IPS-11a (cell line): ENCODE measurements around the gene SYT8.

ENCODE experiments used
- H3K4me3 ChIP-seq: one replicate; pipeline ENCODE4 v1.5.1; 2013; ENCODE audit warnings: low read depth, low read length, control low read depth

The SYT8 gene

DNA sequence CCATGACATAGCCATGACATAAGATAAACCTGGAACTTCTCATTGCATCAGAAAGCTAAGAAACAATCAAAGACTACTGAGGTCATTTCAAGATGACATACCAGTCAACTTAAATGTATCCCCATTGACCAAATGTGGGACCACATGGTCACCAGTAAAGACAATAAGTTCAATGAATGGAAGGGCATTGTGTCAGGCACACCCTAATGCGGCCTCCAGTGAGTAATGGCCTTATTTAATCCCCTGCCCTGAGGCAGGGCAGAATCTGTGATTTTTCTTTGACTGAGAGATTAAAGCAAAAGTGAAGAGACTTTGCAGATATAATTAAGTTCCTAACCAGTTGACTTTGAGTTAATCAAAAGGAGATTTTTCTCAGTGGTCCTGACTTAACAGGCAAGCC, 17.3 kb upstream of the SYT8 start:
- H3K4me3 ChIP-seq, result no peak overlapping the region

DNA sequence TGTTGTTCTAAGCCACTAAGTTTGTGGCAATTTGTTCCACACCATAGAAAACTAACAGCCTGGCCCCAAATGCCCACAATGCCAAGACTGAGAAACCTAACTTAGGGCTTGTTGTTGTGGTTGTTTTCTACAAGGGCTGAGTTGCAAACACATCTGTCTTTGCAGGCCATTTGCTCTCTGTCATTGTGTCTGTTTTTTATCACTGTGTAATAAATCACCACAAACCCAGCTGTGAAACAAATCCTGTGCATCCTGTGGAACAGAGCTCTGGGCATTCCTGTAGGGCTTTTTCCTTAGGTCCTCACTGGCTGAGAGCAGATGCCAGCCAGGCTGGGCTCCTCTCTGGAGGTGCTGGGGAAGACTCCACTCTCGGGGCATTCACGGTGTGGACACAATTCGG, 15.7 kb upstream of the SYT8 start:
- no peak overlapping the region for H3K4me3 ChIP-seq

DNA sequence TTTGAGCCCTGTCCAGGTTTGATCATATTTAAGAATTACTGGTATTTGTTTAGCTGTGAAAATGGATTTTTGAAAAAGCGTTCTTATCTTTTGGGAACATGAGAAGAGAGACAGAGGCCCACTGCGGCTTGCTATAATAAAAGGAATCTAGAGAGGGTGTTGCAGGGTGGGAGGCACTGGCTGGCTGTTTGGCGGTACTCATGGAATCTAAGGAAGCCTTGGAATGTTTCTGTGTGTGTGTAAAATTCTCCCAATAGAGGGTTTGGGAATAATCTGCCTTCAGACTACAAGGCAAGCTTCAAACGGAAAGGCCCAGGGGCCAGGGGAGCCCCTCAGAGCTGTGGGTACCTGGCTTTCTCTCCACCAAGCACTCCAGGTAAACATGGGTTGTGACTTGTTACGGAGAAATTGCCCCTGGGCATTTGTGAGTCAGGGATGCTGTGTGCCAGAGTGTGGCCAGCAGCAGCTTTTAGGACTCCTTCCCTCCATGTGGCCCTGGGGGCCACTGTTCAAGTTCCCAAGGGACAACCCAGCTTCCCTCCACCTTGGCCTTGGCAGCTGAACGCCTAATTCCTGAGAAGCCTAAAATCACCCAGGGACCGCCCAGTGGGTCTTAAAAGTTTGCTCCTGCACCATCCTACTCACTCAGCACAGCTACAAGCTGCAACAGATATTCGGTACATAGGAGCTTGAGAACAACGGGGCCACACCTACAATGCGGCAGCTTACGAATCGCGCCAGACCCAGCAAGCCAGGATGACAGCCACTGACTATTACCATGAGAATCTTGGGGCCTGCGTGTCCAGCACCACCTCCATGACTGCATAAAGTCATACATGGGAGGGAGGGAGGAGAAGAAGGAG, 14.1 kb upstream of the SYT8 start:
- no peak overlapping the region for H3K4me3 ChIP-seq

DNA sequence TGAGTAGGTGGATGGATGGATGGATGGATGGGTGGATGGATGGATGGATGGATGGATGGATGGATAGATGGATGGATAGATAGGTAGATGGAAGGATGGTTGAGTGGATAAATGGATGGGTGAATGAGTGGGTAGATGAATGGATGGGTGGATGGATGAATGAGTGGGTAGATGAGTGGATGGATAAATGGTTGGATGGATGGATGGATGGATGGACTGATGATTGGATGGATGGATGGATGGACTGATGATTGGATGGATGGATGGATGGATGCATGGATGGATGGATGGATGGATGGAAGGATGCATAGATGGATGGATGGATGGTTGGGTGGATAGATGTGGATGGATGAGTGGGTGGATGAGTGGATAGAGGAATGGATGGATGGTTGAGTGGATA, 13.2 kb upstream of the SYT8 start:
- no peak overlapping the region for H3K4me3 ChIP-seq

DNA sequence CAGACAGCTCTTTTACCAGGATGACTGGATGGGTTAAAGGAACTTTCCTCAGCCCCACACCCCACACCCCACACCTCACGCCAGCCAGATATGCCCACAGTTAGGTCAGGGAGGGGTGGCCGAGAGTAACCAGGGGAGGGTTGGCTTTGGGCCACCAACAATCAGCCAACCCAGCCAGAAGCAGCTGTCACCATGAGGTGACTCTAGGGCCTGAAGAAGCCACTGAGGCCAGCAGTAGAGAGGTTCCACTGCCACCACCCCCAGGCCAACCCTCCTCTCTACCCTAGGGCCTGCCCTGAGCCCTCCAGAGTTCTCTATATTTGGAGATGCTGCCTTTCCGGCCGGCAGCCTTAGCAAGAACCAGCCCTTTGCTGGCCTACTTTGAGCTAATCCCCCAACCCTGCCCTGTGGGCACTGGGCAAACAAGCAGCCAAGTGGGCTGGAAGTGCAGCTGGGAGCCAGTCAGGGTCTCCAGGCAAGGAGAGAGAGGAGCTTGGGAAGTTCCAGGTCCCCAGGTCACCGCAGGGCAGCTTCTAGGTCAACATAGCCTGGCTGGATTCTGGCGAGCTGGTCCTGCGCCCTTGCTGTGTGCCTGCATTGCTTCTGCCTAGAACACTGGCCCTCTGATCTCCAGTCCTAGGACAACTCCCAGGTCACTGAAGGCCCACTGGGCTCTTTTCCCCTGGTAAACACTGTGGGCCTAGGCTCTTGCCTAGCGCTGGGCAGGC, 12.0 kb upstream of the SYT8 start:
- H3K4me3 ChIP-seq, result no peak overlapping the region

DNA sequence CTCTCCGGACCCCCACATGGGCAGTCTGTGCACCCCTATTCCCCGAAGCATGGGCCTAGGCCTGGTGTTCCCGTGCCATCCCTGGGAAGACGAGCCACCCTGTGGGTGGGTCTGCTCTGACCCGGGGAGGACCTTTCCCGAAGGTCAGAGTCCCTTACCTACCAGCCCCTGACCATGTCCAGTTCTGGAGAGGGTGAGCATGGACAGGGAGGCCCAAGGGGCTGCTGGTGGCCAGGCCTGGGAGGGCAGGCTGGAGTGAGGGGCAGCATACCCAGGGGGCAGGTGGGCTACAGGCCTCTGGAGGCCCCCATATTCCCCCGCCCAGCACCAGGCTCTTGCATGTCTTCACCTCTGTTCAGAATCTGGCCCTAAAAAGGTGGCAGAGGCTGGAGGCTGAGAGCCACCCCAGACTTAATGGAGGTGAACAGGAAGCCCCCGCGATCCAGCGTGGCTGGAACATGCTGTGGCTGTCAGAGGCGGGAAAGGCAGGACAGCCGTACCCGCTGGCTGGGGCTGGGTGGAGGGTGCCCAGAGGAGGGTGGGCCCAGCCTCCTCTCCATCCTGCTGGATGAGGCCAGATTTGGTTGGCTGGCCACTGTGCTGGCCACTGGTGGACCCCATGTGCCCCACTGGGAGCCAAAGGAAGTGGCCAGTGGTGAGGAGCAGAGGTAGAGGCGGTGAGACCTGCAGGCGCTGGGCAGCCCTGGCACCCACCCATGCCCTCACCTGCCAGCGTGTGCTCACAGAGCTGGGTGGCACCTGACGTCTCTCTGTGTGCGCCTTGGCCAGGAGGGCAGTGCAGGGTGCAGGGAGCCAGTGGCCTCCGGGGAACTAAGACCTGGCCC, 11.2 kb upstream of the SYT8 start:
- H3K4me3 ChIP-seq, result no peak overlapping the region

DNA sequence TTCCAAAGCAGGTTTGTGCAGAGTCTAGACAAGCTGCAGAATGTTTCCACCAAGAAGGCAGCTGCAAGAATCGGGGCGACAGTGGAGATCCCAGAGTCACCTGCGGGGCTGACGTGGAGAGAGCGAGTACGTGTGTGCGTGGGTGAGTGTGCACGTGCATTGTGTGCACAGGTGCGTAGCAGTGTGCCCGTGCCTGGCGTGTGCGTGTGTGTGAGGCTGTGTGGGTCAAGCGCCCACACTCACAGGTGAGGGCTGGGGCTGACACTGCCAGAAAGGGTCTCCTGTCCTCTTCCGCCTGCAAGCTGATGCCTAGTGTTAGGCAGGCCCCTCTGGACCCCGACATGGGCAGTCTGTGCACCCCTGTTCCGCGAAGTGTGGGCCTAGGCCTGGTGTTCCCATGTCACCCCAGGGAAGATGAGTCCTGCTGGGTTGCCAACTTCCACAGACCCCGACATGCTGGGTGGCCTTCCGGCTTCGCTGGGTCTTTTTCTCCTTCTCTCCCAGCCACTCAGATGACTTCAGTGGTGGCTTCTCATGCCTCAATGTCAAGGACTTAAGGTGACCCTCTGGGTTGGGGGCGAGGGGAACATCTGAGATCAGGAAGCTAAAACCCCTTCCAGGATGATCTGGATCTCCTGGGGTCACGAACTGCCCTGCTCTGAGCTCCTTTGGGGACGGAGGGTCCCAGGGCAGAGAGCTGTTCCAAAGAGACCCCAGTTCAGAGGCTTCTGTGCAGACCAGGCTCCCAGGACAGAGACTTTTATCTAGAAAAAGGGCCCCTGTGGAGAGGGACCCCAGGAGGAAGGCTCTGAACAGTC, 10.4 kb upstream of the SYT8 start:
- no peak overlapping the region for H3K4me3 ChIP-seq

DNA sequence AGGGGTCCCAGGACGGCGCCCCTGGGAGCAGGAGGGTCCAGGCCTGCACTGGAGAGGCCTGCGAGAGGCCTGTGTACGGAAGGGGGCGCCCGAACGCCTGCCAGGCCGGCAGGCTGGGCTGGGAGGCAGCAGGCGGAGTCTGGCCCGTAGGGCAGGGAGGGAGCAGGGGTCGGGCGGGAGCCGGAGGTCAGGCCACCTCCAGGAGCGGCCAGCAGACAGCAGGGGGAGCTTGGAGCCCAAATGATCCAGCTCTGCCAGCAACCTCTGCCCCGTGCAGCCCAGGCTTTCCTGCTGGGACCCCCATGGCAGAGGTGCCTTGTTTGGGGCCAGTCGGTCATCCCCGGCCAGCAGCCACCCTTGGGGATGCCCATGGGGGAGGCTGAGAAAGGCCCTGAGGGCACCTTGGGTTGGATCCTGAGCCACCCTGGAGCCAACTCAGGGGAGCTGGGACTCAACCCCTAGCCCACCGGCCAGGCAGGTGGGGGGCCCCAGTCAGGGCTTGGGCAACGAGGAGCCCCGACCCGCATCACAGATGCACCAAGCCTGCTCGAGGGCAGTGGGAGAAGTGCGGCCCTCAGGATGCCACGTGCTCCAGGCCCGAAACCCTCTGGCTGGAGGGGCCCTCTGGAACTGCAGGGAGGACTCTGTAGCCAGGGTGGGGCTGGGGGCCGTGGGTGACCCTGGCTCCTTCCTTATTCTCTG, 9.6 kb upstream of the SYT8 start:
- no peak overlapping the region for H3K4me3 ChIP-seq

DNA sequence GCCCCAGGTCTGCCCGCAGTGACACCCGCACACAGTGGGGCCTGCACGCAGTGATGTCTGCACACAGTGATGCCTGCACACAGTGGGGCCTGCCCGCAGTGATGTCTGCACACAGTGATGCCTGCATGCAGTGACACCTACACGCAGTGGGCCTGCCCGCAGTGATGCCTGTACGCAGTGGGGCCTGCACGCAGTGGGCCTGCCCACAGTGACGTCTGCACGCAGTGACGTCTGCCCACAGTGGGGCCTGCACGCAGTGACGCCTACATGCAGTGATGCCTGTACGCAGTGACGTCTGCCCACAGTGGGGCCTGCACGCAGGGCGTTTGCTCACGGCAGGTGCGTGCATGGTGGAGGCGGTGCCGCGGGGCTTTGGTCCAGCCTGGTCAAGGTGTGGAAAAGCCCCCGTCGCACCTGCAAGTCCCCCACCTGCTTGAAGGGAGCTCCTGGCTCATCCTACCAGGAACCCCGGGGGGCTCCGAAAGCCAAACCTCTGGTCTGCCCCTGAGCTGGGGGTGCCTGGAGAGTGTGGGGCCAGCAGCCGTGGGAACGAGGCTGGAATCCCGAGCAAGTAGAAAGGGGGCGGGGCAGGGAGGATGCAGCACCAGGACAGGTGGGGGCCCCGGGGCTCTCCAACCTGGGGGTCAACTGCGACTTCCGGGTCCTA, 8.9 kb upstream of the SYT8 start:
- H3K4me3 ChIP-seq, result no peak overlapping the region

DNA sequence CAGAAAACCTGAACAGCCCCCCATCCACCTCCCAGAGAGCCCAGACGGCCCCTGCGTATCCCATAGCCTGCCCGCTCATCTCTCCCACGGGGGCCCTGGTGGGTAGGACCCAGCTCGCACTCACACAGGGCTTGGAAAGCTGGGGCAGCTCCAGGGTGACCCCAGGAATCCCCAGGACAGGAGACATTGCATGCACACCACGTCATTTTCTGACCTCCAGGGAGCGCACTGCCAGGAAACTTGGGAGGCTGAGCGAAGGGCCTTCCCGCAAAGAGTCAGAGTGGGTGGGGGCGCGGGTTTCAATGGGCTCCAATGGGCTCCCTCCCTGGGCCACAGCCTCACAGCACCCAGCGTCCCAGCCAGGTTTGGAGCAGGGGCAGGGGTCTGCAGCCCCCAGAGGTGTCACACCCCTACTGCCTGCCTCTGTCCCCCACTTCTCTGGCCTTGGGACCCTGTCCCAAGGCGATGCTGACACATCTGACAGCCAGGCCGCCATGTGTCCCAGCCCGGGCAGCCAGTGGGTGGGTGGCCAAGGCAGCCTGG, 8.2 kb upstream of the SYT8 start:
- H3K4me3 ChIP-seq, result no peak overlapping the region

DNA sequence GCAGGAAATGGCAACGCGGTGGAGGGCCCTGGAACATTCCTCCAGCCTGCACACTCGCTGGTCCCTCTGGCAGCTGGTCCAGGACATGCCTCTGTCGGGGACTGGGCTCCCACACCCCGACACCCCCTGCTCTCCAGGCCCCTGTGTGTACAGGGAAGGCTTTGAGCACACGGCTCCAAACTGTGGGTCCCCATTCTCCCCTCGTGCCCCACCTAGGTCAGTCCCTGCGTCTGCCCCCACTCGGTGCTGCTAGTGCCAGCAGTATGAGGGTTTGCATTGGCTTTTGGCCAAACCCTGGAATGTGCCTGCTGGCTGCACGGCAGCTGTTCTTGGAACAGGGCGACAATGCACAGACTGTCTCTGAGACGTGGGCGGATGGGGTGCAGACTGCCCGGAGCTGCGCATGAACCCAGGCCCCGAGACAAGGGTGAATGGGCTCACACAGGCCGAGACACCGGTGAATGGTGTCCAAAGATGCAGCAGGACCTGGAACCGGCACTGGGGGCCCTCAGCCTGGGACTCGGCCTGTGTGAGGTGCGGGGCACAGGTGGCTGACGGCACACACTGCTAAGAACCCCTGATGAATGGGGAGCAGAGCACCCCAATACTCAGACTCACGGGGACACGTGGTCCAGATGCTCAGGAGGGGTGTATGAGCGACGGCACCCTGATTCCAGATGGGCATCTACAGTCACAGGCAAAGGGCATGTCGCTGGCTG, 7.5 kb upstream of the SYT8 start:
- H3K4me3 ChIP-seq, result no peak overlapping the region

DNA sequence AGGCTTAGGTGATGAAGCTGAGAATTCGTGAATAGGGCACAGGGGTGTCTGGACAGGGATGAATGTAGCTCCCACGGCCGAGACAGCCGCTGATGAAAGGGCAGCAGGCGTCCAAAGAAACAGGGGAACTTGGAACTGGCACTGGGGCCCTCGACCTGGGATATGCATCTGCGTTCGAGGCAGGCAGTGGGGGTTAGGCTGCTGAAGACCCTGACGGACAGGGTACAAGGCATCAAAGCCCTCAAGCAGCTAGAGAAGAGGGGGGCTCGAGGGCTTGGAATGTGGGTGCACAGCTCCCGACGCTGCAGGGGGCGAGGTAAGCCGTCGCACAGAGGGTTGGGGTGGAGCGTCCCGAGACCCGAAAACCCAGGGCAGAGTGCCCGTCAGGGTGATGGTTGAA, 6.9 kb upstream of the SYT8 start:
- no peak overlapping the region for H3K4me3 ChIP-seq

DNA sequence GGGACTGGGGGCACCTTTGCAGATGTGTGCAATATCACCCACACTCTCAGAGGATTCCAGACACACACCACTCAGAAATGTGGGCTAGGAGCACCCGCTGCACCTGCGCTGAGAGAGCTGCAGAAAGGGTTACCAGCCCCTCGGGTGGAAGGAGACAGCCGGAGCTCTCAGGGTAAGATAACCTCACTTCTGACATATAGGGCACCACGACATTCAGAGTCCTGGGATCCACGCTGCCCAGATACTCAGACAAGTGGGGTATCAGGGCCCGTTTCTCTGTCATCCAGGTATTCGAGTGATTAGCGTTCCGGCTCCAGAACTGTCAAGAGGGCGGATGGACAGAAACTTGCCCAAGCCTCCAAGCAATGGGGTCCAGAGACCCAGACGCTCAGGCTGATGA, 6.2 kb upstream of the SYT8 start:
- H3K4me3 ChIP-seq, result no peak overlapping the region

DNA sequence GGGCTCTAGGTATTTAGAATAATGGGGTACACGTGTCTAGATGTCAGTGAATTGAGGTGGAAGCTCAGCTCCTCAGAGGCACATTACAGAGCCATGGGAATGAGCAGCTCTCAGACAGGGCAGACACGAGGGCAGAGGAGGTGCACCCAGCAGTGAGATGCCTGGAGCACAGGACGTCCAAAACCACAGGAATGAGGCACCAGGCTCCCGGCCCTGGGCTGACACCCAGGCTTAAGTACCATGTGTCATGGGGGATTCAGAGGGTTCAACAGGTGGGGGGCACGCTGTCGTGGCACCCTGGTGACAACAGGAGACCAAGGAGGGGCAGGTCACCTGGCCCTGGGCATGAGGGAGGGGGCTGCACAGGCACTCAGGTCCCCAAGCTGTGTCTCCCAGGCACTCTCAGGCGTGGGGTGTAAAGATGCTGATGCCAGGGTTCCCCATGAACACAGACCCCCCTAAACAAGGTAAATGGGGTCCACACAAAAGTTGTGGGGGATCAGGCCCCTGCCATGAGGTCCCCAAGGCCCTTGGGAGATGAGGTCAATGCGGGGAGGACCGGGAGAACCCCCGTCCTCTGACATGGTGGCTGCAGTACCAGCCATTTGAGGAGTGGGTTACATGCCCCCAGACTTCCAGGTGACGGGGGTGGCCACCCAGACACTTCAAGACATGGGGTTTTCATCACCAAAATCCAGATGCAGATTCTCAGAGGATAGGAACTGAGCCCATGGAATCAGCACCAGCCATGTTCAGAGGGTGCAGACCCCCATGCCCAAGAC, 5.6 kb upstream of the SYT8 start:
- H3K4me3 ChIP-seq, result no peak overlapping the region

DNA sequence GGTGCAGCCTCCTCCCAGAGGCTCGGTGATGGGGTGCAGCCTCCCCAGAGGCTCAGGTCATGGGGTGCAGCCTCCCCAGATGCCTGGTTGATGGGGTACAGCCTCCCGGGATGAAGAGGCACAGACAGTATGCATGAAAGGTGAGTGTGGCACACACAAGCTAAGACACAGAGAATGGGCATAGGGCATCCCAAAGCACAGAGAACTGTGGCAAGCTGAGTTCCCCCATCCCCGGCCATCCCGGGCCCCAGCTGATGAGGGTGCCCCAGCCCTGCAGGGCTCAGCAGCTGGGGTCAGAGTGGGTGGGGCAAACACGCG, 4.8 kb upstream of the SYT8 start:
- H3K4me3 ChIP-seq, result no peak overlapping the region

DNA sequence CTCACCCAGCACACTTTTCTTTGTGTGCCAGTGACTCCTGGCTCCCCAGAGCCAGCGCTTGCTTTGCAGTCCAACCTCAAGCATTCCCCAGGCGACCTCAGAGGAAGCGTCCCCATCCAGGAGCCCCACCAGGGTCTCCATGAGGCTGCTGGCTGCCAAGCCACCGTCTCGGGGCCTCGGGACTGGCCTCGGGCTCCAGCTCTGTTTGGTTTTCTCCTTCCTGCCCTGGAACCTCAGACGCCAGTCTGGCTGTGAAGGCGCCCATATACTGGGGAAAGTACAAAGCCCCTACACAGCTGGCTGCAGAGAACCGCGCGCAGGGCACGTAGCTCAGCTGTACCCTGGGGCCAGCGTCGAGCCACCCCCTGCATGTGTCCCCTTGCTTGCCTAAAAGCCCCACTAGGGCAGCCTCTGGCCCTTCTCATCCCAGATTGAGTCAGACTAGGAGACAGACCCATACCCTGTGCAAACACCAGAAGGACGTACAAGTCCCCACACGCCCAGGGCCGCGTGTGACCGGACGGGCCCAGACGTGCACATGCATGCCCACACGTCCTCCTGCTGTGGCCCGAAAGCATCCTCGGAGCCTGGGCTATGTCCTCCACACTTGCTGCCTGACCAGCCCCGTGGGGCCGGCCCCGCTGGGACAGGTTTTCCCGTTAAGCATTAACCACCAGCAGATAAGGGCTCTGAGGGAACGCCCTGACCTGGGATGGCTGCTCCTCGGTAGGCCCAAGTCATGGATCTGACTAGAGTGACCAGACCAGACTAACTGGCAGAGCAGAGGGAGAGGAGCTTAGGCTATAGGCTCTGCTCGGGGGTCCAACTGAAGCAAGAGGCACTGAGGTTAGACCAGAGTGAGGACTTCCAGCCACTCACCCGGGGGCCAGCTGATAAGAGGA, 4.2 kb upstream of the SYT8 start:
- no peak overlapping the region for H3K4me3 ChIP-seq
